ENCODE results near the gene PROCA1. TPM values are rescaled to one million over a fixed set of nuclear protein-coding genes. Genes with fewer than 3 reads are reported as not detected.
A peak's percentile ranks its signal among the peaks of the same experiment; 100 is the strongest.

The PROCA1 gene
- total and polyA plus RNA-seq, 7 donors = 0.54 to 2.3 (median 1.1) TPM; not detected in 1

DNA sequence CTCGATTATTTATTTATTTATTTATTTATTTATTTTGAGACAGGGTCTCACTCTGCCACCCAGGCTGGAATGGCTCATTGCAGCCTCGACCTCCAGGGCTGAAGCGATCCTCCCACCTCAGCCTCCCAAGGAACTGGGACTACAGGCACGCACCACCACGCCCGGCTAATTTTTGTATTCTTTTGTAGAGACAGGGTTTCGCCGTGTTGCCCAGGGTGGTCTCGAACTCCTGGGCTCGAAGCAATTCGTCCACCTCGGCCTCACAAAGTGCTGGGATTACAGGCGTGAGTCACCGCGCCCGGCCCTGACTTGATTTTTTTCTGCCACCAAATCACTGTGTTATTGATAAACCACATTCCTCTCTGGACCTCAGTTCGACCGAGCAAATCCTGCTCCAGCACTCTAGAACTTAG, 7.3 kb upstream of the PROCA1 start:
- H3K27me3 ChIP-seq = no peaks in the 10 kb centered on the region
- no peaks in the 10 kb centered on the region for H3K9me3 ChIP-seq
- DNase-seq = no peak
- H3K4me1 ChIP-seq = peaks cover 0 to 68% (median 54%) of the 10 kb centered on the region in 4 donors
- WGBS, 2 donors = 20 to 41% methylated on average over 18 of the region's 18 CpGs
- H3K36me3 ChIP-seq = peaks cover 17 to 49% (median 39%) of the 10 kb centered on the region in 4 donors
- intact Hi-C loops (cut with DNase I) = no loop called here
- peak overlapping the region; percentile 91 to 95 (median 94) for H3K27ac ChIP-seq
- H3K4me3 ChIP-seq = peak overlapping the region; percentile 73 to 95 (median 84)
- peak in 1 of 4 donors; percentile 49 for TF ChIP-seq POLR2AphosphoS5 (IDR thresholded peaks at IDR 0.05)
- TF ChIP-seq EP300 (IDR thresholded peaks at IDR 0.05) = no peak

DNA sequence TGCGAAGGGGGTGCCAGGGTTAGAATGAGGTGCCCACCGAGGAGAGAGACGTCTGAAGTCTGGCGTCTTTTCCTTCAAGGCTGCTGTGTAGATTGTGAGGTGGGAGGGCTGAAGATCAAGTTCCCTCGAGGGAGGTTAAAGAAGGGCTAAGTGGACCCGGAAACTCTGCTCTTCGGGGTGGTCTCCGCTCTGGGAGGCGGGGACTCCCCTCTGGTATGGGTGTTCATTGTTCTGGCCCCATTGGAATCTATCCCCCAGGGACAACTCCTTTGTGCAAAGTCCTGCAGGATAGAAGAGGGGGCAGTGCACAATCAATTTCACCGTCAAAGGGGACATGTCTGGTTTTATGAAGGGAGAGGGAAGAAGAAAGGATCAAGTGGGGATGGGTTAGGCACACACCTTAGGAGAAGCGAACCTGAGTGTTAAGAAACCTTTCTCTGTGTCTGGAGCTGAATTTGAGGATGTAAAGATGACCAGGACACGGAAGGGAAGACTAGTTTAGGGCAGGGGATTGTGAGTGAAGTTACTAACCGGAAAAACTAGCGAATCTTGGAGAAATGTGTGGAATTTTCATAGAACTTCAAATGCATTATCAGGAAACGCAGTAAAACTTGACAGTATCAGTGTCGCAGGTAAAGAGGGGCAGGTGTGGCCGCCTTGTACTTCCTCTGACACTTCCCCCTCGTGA, 6.8 kb upstream of the PROCA1 start:
- TF ChIP-seq POLR2A (IDR thresholded peaks at IDR 0.05) (no peak), CTCF (IDR thresholded peaks at IDR 0.05) (no peak), POLR2AphosphoS5 (IDR thresholded peaks at IDR 0.05) (no peak), EP300 (IDR thresholded peaks at IDR 0.05) (no peak)
- intact Hi-C loops (cut with DNase I) = no loop called here
- Histone ChIP-seq H3K36me3 (peaks cover 15 to 49% (median 36%) of the 10 kb centered on the region in 4 donors), H3K4me1 (peaks cover 0 to 68% (median 54%) of the 10 kb centered on the region in 4 donors), H3K27ac (peak overlapping the region; percentile 91 to 95 (median 94)), H3K27me3 (no peaks in the 10 kb centered on the region), H3K9me3 (no peaks in the 10 kb centered on the region), H3K4me3 (peak overlapping the region; percentile 66 to 83 (median 78))
- no peak for DNase-seq
- WGBS, 2 donors = 59 to 73% methylated on average over 18 of the region's 18 CpGs

- Histone ChIP-seq H3K4me3 (peak within 1 kb of the TSS; percentile 66 to 83 (median 78)), H3K27me3 (no peaks in the 10 kb centered on the region), H3K36me3 (peaks cover 7 to 42% (median 29%) of the 10 kb centered on the region in 4 donors), H3K27ac (peak within 1 kb of the TSS; percentile 91 to 95 (median 94)), H3K4me1 (peaks cover 0 to 64% (median 54%) of the 10 kb centered on the region in 4 donors), H3K9me3 (no peaks in the 10 kb centered on the region)
- intact Hi-C loops (cut with DNase I) = no loop called here
- DNase-seq = peak; percentile 92
- 12 to 26% methylated on average over 60 of the region's 60 CpGs for WGBS, 2 donors
- peak in 1 of 4 experiments; percentile 24 for TF ChIP-seq CTCF (IDR thresholded peaks at IDR 0.05)
- peak; percentile 44 to 83 (median 72) for TF ChIP-seq POLR2AphosphoS5 (IDR thresholded peaks at IDR 0.05)
- TF ChIP-seq EP300 (IDR thresholded peaks at IDR 0.05) = no peak
- TF ChIP-seq POLR2A (IDR thresholded peaks at IDR 0.05) = peak; percentile 9 to 18
Observed at GRCh38 chr17:28717578-28718332, 6.1 kb upstream of the PROCA1 start, which contains the start of gene RAB34. Gene RAB34, minus strand, starts transcription at chr17:28717868. Its CDS starts 602 bp downstream, at chr17:28717266.

GRCh38 chr17:28716740-28717577, 5.3 kb upstream of the PROCA1 start:
- 31 to 45% methylated on average over 63 of the region's 63 CpGs for WGBS, 2 donors
- no peaks in the 10 kb centered on the region for H3K27me3 ChIP-seq
- H3K27ac ChIP-seq = peak overlapping the region; percentile 91 to 95 (median 94)
- H3K36me3 ChIP-seq = peaks cover 0 to 34% (median 22%) of the 10 kb centered on the region in 4 donors
- no peaks in the 10 kb centered on the region for H3K9me3 ChIP-seq
- TF ChIP-seq POLR2AphosphoS5 (IDR thresholded peaks at IDR 0.05) = no peak
- TF ChIP-seq CTCF (IDR thresholded peaks at IDR 0.05) = no peak
- TF ChIP-seq POLR2A (IDR thresholded peaks at IDR 0.05) = no peak
- no peak for TF ChIP-seq EP300 (IDR thresholded peaks at IDR 0.05)
- DNase-seq = peak; percentile 82
- peak overlapping the region; percentile 66 to 83 (median 78) for H3K4me3 ChIP-seq
- peaks cover 0 to 63% (median 53%) of the 10 kb centered on the region in 4 donors for H3K4me1 ChIP-seq
- intact Hi-C loops (cut with DNase I) = no loop called here
